CD4-positive, alpha-beta T cell treated with Interleukin-4 for 1 hour (primary cell): ENCODE results near the gene BRIP1.
"Not testable (repeated sequence)": the region's sequence is repeated elsewhere in the genome, so short reads cannot be mapped to it uniquely, and the experiment has no call there.

Source experiments
- DNase-seq, 2 donors: peaks; one replicate each; pipeline ENCODE4 v3.0.0-alpha.2; 2020 to 2022

Gene BRIP1

GRCh38 chr17:61862975-61863800 is at the start of gene BRIP1:
TSS of gene BRIP1 (minus strand) at chr17:61863528. CDS start at chr17:61861539, 1,989 bp downstream.
- DNase-seq, result peak; percentile 87 to 89

GRCh38 chr17:61908292-61909037 is 45.1 kb upstream of the BRIP1 start:
- no peak for DNase-seq

- no peak for DNase-seq
These were observed 44.0 kb upstream of the BRIP1 start for GRCh38 chr17:61907361-61907760.

GRCh38 chr17:61904094-61904710 is 40.9 kb upstream of the BRIP1 start:
- DNase-seq, result peak; percentile 40 to 70

- DNase-seq, result no peak
These were observed 39.9 kb upstream of the BRIP1 start for GRCh38 chr17:61903251-61903650.

GRCh38 chr17:61897548-61898180 is 34.3 kb upstream of the BRIP1 start:
- DNase-seq, result no peak

GRCh38 chr17:61895391-61895790 is 32.1 kb upstream of the BRIP1 start:
- no peak for DNase-seq

GRCh38 chr17:61894310-61894709 is 31.0 kb upstream of the BRIP1 start:
- DNase-seq, result not testable (repeated sequence)

GRCh38 chr17:61887733-61888132 is 24.4 kb upstream of the BRIP1 start:
- DNase-seq, result not testable (repeated sequence)

GRCh38 chr17:61885865-61886264 is 22.5 kb upstream of the BRIP1 start:
- not testable (repeated sequence) for DNase-seq

- DNase-seq, result no peak
These were observed 21.5 kb upstream of the BRIP1 start for GRCh38 chr17:61884864-61885263.

- no peak for DNase-seq
These were observed 17.3 kb upstream of the BRIP1 start for GRCh38 chr17:61880589-61881102.

- DNase-seq, result no peak
These were observed 15.8 kb upstream of the BRIP1 start for GRCh38 chr17:61878984-61879612.

GRCh38 chr17:61878520-61878919 is 15.2 kb upstream of the BRIP1 start:
- DNase-seq, result no peak

GRCh38 chr17:61877837-61878236 is 14.5 kb upstream of the BRIP1 start:
- DNase-seq, result no peak

- DNase-seq, result no peak
These were observed 12.5 kb upstream of the BRIP1 start for GRCh38 chr17:61875804-61876203.

GRCh38 chr17:61875285-61875684 is 12.0 kb upstream of the BRIP1 start:
- DNase-seq, result no peak

- no peak for DNase-seq
These were observed 10.7 kb upstream of the BRIP1 start for GRCh38 chr17:61874075-61874474.

- DNase-seq, result no peak
These were observed 8.8 kb upstream of the BRIP1 start for GRCh38 chr17:61872099-61872498.

GRCh38 chr17:61869138-61869537 is 5.8 kb upstream of the BRIP1 start:
- no peak for DNase-seq

- DNase-seq, result no peak
These were observed 4.7 kb upstream of the BRIP1 start for GRCh38 chr17:61868074-61868473.

- DNase-seq, result no peak
These were observed 3.7 kb upstream of the BRIP1 start for GRCh38 chr17:61867033-61867432.

- no peak for DNase-seq
These were observed 436 bp upstream of the BRIP1 start for GRCh38 chr17:61863801-61864126.
